OCI-LY7 (cell line): ENCODE results near the gene COX8A. TPM values are rescaled to one million over a fixed set of nuclear protein-coding genes. Genes with fewer than 3 reads are reported as not detected.

Experiments
- BruUV-seq: library from RNA; stranded (reverse); fragments of 400-500 nt; replicated peaks from 2 replicates; lab custom pipeline; 2021; lab: Mats Ljungman, UMichigan
- CTCF ChIA-PET: fragments of 300-600 bp; sonication (Branson Sonifier 250); formaldehyde crosslinking; loops from one replicate; lab custom pipeline; 2022; ENCODE audit warnings: antibody characterized with exemption; ENCODE audit not compliant: unreplicated experiment; lab: Charles Lee
- POLR2A ChIA-PET: fragments of 300-600 bp; sonication (Branson Sonifier 250); formaldehyde crosslinking; loops from one replicate; lab custom pipeline; 2022; ENCODE audit warnings: antibody characterized with exemption; lab: Charles Lee
- DNase-seq: peaks from one replicate; pipeline ENCODE4 v3.0.0-alpha.2; 2015; ENCODE audit warnings: low spot score
- H2AFZ ChIP-seq: fragments of 200-600 bp; sonication (generic), shearing (Covaris generic); 2 replicates; pipeline ENCODE4 v1.6.1; 2014; ENCODE audit warnings: mild to moderate bottlenecking, antibody characterized with exemption, low read length, moderate library complexity
- H3K27ac ChIP-seq: fragments of 200-600 bp; sonication (generic); 2 replicates; pipeline ENCODE4 v1.5.1; 2014; ENCODE audit warnings: mixed run types, low read depth, mild to moderate bottlenecking, moderate library complexity, low read length, inconsistent platforms; ENCODE audit not compliant: poor library complexity, severe bottlenecking
- H3K36me3 ChIP-seq: fragments of 200-600 bp; sonication (generic); 2 replicates; pipeline ENCODE4 v1.6.1; 2014; ENCODE audit warnings: mild to moderate bottlenecking, antibody characterized with exemption, low read length, moderate library complexity, mixed read lengths; ENCODE audit not compliant: insufficient read depth
- H3K4me1 ChIP-seq: fragments of 200-600 bp; sonication (generic); 2 replicates; pipeline ENCODE4 v1.5.1; 2014; ENCODE audit warnings: mild to moderate bottlenecking, low read length; ENCODE audit not compliant: insufficient read depth, poor library complexity, severe bottlenecking
- H3K4me2 ChIP-seq: fragments of 200-600 bp; sonication (generic); 2 replicates; pipeline ENCODE4 v1.6.1; 2014; ENCODE audit warnings: mild to moderate bottlenecking, low read length
- H3K4me3 ChIP-seq: fragments of 200-600 bp; sonication (generic); 2 replicates; pipeline ENCODE4 v1.5.1; 2014; ENCODE audit warnings: mild to moderate bottlenecking, low read depth, low read length; ENCODE audit not compliant: poor library complexity, severe bottlenecking
- H3K79me2 ChIP-seq: fragments of 200-600 bp; sonication (generic); 2 replicates; pipeline ENCODE4 v1.6.1; 2016; ENCODE audit warnings: low read depth, mild to moderate bottlenecking, low read length, moderate library complexity, mixed read lengths; ENCODE audit not compliant: insufficient read depth
- H3K9me2 ChIP-seq: fragments of 200-600 bp; sonication (generic); 2 replicates; pipeline ENCODE4 v1.6.1; 2016; ENCODE audit warnings: mild to moderate bottlenecking, low read length, mixed read lengths; ENCODE audit not compliant: insufficient read depth
- H3K9me3 ChIP-seq: fragments of 200-600 bp; sonication (generic); 2 replicates; pipeline ENCODE4 v1.6.1; 2014; ENCODE audit warnings: mild to moderate bottlenecking, mixed run types, low read length, mixed read lengths
- H4K20me1 ChIP-seq: fragments of 200-600 bp; sonication (generic); 2 replicates; pipeline ENCODE4 v1.6.1; 2014; ENCODE audit warnings: mild to moderate bottlenecking, antibody characterized with exemption, low read length, moderate library complexity, mixed read lengths; ENCODE audit not compliant: insufficient read depth
- EZH2phosphoT487 ChIP-seq: fragments of 200-600 bp; sonication (generic); IDR thresholded peaks from 2 replicates; pipeline ENCODE4 v1.6.1; 2018; ENCODE audit warnings: low read depth, borderline replicate concordance, mild to moderate bottlenecking, mixed run types, antibody characterized with exemption, low read length, moderate library complexity, mixed read lengths
- intact Hi-C: fragments of 100-400 bp; cut with micrococcal nuclease; formaldehyde crosslinking; loops from one replicate; pipeline ENCODE4 v1.10.0; 2022; ENCODE audit not compliant: unreplicated experiment
- total RNA-seq, 2 experiments: library from RNA; depleted of rRNA in 1 of 2; stranded (reverse); fragments of >200 nt in 1 of 2; shearing (Covaris generic) in 1 of 2; gene quantifications; 2 replicates each; pipeline ENCODE4 v1.2.3, GENCODE V29; 2014 to 2022
- TF ChIP-seq, protein P1 (sequence below): fragments of 200-600 bp; sonication (generic); conservative IDR thresholded peaks from 2 replicates; pipeline ENCODE4 v1.5.1; 2014; ENCODE audit warnings: mild to moderate bottlenecking, antibody characterized with exemption, low read length, moderate library complexity, mixed read lengths

Gene COX8A
- total RNA-seq, 2 experiments from 2014 or later = 373 to 811 TPM

DNA sequence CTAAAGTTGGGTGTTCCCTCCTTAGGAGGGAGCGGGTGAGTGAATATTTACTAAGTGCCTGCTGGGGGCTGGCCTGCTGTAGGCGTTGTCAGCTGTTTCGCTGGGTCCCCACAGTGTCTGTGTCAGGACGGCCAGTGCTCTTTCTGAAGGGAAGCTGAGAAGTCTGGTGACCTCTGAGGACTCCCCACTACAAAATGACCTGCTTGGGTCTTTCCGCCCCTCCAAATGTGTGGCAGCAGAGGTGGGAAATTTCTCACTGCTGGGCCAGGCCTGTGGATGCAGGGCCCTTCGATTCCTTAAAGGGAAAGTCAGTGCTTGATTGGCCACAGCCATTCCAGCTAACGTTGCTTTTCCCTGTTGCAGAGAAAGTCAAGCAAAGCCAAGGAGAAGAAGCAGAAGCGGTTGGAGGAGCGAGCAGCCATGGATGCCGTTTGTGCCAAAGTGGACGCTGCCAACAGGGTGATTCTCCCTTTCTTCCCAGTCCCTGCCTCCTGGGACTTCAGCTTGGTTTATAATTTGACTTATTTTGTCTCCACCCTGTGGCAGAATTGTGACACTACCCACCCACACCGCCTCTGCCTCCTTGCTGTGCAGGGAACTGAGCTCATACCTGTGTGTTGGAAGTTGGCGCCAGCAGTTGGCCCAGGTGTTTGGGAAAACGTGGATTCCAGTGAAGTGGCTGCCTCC, 28.8 kb upstream of the COX8A start:
- Histone ChIP-seq H3K4me3 (no peak overlapping the region), H2AFZ (no peak overlapping the region), H3K36me3 (peaks cover 55% of the 10 kb centered on the region), H3K27ac (no peak overlapping the region), H3K9me3 (no peaks in the 10 kb centered on the region), H3K79me2 (peaks cover 4% of the 10 kb centered on the region; the same call in 1 of the 2 replicates), H3K9me2 (no peaks in the 10 kb centered on the region), H3K4me1 (peaks cover 6% of the 10 kb centered on the region), H4K20me1 (0 out of 2 replicates have a peak, but pooled peaks cover 2% of the 10 kb centered on the region), H3K4me2 (no peak overlapping the region)
- DNase-seq = peak; percentile 62
- POLR2A ChIA-PET = interaction anchor here (0.7 to 0.9 kb wide), 3 partner anchors 107 to 121 kb away, joined by 3 read pairs; partner anchors contain the start of gene MARK2
- TF ChIP-seq, protein P1, sequence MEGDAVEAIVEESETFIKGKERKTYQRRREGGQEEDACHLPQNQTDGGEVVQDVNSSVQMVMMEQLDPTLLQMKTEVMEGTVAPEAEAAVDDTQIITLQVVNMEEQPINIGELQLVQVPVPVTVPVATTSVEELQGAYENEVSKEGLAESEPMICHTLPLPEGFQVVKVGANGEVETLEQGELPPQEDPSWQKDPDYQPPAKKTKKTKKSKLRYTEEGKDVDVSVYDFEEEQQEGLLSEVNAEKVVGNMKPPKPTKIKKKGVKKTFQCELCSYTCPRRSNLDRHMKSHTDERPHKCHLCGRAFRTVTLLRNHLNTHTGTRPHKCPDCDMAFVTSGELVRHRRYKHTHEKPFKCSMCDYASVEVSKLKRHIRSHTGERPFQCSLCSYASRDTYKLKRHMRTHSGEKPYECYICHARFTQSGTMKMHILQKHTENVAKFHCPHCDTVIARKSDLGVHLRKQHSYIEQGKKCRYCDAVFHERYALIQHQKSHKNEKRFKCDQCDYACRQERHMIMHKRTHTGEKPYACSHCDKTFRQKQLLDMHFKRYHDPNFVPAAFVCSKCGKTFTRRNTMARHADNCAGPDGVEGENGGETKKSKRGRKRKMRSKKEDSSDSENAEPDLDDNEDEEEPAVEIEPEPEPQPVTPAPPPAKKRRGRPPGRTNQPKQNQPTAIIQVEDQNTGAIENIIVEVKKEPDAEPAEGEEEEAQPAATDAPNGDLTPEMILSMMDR = peak; percentile 83
- no peak for TF ChIP-seq EZH2phosphoT487
- intact Hi-C loops = loop anchor here (1.0 to 5.0 kb wide), 2 partner anchors 38 to 108 kb away; no protein-coding TSS in a partner anchor
- CTCF ChIA-PET = interaction anchor here (2.6 kb wide), 1 partner anchor 109 kb away, joined by 17 read pairs; no protein-coding TSS in a partner anchor
- BruUV-seq = no TSS peak

DNA sequence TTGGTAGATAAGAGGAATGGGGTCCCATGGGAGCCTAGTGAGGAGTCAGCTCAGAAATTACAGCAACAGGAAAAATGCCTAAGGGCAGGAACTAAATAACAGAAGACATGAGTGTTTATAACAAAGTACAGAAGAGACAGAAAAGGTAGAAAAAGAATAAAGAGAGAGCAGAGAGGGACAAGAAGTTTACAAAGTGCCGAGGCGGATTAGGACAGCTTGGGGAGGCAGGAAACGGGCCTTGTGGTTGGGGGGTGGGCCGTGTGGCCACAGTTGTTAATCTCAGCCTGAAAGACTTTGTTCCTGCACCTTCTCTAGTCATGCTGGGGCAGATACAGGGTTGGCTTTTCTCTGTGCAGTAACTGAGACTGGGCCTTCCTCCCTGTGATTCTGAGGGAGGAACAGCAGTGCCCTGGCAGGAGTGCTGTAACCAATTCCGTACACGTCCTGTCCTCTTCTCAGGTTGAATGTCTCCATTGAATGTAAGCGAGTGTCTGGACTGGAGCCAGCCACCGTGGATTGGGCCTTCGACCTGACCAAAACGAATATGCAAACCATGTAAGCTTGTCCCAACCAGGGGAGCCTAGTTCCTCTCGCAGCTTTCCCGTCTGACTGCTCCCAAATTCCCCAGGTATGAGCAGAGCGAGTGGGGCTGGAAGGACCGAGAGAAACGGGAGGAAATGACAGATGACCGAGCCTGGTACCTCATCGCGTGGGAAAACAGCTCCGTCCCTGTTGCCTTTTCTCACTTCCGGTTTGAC, 22.5 kb upstream of the COX8A start:
- DNase-seq = peak; percentile 20
- peaks cover 78% of the 10 kb centered on the region for H3K36me3 ChIP-seq
- peaks cover 9% of the 10 kb centered on the region for H3K4me1 ChIP-seq
- no peak overlapping the region for H3K4me3 ChIP-seq
- intact Hi-C loops = no loop called here
- no TSS peak for BruUV-seq
- TF ChIP-seq EZH2phosphoT487 = no peak
- TF ChIP-seq, protein P1 = no peak
- H2AFZ ChIP-seq = no peak overlapping the region
- no peaks in the 10 kb centered on the region for H3K79me2 ChIP-seq
- ChIA-PET POLR2A (interaction anchor here (1.1 kb wide), 2 partner anchors 11 to 34 kb away, joined by 3 to 4 read pairs; partner anchors contain the start of gene OTUB1), CTCF (no interaction called here)
- H3K9me2 ChIP-seq = no peaks in the 10 kb centered on the region
- H3K27ac ChIP-seq = peak overlapping the region; percentile 10
- peak overlapping the region; percentile 5; the same call in 1 of the 2 replicates for H3K4me2 ChIP-seq
- no peaks in the 10 kb centered on the region for H3K9me3 ChIP-seq
- H4K20me1 ChIP-seq = no peaks in the 10 kb centered on the region
